KBM-7 (cell line): ENCODE measurements around the gene PLXNA4.
A peak's percentile ranks its signal among the peaks of the same experiment; 100 is the strongest.
"Not testable (repeated sequence)": the region's sequence is repeated elsewhere in the genome, so short reads cannot be mapped to it uniquely, and the experiment has no call there.

ENCODE experiments used
- DNase-seq: peaks from one replicate; pipeline ENCODE4 v3.0.0-alpha.2; 2015
- in situ Hi-C: fragments of 300-500 bp; cut with MboI; formaldehyde crosslinking; loops from 2 replicates; pipeline ENCODE4 v1.14.3; 2020; ENCODE audit warnings: low sequenced_read_pairs, low pct_unique_long_range_greater_than_20kb, mixed read lengths

Gene PLXNA4

DNA sequence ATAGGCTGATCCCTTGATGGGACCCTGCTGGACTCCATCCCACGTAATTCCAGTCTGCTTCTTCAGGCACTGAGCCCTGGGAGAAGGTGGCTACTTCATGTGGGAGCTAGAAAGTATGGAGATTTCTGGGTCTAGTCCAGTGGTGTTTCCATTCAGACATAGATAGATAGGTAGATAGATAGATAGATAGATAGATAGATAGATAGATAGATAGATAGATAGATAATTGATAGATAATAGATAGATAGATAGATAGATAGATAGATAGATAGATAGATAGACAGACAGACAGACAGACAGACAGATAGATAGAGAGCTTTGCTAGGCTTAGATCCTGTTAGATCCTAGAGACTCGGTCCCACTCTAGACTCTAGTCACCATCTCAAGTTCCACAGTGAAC, 18.5 kb upstream of the PLXNA4 start:
- DNase-seq, in situ Hi-C loops: not testable (repeated sequence)

DNA sequence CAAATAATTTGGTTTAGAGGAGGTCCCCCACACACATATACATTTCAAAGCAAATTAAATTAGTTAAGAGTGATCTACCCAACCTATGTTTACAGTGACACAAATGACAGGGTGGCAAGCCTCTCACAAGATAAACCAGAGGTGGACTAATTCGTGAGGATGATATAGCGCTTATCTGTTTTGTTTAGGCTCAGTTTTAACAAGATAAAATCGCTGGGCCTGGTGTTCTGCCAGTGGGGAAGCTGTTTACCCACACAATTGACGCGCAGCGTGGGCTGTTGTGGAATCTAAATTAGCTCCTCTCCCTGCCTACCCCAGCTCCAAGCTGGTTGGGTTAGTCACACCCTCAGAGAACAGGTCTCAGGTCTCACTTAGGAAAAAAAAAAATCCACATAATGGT, 16.7 kb upstream of the PLXNA4 start:
- no peak for DNase-seq
- in situ Hi-C loops, result no loop called here

DNA sequence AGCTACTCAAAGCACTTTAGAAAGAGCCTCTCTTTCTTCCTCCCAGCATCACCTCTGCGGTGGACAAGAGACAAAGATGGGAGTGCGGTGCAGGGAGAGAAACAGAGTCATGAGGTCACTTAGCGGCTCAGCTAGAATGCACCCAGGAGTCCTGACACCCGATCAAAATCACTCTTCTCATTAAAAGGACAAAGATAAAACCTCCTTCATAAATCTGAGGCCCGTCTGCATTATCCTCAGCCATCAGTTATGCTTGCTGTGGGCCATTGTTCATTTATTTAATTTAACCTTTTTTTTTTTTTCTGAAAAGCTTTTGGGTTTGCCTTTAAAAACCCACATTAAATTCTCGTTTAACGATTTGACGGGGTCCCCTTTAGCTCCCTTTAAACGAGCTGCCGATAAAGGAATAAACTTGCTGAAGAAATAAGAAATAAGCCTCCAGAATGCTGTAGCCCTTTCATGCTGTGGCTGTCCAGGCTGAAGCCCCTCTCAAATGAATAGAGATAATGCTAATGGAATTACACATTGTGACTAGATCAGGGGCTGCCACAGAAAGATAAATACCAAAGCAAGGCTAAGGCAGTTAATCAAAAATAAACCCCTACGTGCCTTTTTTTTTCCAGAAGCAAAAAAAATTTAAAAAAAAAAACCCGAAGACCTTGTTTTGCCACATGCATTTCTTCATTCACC, 16.1 kb upstream of the PLXNA4 start:
- DNase-seq, result no peak
- in situ Hi-C loops, result no loop called here

DNA sequence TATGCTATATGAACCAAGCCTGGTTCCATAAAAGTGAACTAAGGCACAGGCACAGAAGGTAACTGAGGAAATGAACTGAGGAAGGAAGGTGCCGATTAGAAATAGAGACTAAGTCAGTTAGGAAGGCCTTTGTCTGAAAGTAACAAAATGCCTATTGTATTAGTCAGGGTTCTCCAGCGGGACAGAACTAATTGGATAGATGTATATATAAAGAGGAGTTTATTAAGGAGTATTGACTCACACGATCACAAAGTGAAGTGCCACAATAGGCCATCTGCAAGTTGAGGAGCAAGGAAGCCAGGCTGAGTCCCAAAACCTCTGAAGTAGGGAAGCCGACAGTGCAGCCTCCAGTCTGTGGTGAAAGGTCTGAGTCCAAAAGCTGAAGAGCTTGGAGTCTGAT, 13.9 kb upstream of the PLXNA4 start:
- in situ Hi-C loops, result no loop called here
- no peak for DNase-seq

- in situ Hi-C loops, result no loop called here
- no peak for DNase-seq
Observed at GRCh38 chr7:132588596-132588995, 12.3 kb upstream of the PLXNA4 start.

- in situ Hi-C loops, result no loop called here
- no peak for DNase-seq
Observed at GRCh38 chr7:132584796-132585494, 8.7 kb upstream of the PLXNA4 start.

DNA sequence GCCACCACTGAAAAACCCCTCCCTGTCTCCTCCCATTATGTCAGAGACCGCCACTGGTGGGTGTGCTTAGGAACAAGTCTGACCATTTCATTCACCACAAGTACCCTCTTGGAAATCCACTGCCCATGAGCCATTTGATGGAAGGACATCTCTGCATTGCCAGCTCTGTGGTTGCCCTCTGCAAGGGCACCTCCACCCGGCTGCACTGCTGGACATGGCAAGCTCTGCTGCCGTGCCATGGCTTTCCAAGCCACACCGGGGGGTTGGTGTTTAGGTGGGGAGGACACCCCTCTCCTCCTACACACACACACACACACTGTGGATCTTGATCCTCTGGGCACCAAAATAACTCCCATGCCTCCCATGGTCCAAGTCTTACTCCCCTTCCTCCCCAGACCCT, 5.2 kb upstream of the PLXNA4 start:
- in situ Hi-C loops, result no loop called here

DNA sequence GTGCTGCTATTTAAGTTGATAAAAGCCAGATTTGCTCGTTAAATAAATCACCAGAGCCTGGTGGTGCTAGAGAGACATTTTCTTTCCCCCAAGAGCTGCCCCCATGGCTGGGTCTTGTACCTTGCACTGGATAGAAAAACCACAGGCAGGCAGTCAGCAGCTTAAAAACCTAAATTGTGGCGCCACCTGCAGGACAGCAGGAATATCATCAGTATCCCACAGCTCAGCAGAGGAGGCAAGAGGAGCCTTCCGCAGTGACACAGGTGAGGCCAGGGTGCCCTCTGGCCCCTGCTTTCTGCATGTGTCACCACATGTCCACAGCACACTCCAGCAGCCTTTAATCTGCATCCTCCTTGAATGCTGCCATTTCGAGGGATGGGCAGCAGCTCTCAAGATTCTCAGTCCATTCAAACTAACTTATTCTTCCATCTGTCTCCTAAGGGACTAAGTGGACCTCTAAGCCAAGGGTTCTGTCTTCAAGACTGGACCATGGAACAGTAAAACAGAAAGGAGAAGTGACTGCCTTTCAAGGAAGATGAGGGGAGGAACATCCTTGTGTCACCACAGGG, 4.5 kb upstream of the PLXNA4 start:
- peak; percentile 73 for DNase-seq
- in situ Hi-C loops, result no loop called here

More for the DNA sequence above, 5.2 kb upstream of the PLXNA4 start:
- DNase-seq, result no peak

DNA sequence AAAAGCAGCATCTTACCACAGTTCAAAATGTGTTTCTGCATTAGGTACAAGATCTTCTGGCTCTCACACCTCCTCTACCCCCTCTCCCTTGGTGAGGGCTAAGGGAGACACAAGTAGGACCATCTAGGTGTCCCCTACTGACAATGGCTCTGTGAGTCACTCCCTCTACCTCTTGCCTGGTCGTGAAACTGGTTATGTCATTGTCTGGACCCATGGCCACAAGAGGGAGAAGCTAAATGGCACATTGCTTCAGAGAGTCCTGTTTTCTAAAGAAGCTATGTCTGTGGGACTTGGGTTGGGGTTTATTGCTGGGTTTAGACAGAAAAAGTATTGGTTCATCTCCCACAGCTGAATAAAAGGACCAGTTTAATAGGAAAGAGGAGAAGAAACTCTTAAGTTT, 4.0 kb upstream of the PLXNA4 start:
- in situ Hi-C loops, result no loop called here
- DNase-seq, result no peak

GRCh38 chr7:132579260-132579899, 3.1 kb upstream of the PLXNA4 start:
- in situ Hi-C loops, result no loop called here
- DNase-seq, result no peak

- DNase-seq, result no peak
- in situ Hi-C loops, result no loop called here
Observed at GRCh38 chr7:132578826-132579225, 2.6 kb upstream of the PLXNA4 start.

DNA sequence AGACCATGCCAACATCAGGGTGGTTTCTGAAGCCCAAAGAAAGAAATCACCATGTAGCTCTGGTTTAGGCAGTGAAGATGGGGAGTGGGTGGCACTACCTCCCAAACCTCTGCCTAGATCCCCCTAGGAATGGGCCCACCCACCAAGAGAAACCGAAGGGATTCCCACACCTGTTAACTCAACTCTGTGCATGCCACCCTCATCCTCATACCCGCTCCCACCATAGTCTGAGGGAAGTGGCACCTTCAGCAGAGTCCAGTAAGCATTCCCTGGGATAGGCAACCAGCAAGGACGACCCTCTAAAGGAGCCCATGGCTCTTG, 1.7 kb upstream of the PLXNA4 start:
- no peak for DNase-seq
- in situ Hi-C loops, result no loop called here

DNA sequence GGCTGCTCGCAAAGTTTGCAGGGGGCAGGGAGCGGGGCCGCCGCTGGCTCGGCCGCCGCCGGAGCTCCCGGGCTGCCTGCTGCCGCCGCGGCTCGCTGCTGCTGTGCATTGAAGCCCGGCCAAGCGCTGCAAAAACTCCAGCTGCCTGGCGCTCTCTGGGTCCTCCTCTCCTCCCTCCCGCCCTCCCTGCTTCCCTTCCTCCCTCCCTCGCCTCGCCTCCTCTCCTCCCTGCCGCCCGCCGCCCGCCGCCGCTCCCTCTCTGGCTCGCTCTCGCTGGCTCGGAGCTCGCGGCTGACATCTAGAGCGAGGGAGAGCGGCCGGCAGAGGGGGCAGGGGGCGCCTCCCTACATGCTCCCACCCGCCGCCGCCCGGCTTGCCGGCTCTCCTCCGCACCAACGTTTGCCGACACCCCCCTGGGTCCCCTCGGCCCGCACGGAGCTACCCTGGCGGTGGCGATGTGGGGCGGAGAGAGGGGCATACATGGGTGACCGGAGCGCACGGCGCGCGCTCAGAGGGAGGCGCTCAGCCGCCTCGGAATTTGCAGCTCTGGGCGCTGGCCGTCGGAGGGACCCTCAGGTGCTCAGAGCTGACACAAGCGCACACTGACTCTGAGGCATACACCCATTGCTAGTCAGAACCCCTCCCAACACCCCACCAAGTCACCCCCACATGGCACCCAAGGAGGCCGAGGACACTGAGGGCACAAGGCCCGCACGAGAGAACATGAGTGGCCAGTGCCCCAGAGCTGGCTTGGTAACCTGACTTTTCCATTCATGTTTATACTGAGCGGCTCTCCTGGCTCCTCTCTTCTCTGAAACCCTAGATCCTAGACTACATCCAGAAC, 1.2 kb upstream of the PLXNA4 start:
- peak; percentile 48 for DNase-seq
- in situ Hi-C loops, result no loop called here

GRCh38 chr7:132576721-132577085, 433 bp upstream of the PLXNA4 start:
- in situ Hi-C loops, result no loop called here
- DNase-seq, result no peak

- DNase-seq, result peak; percentile 27
- in situ Hi-C loops, result no loop called here
Observed at GRCh38 chr7:132575419-132575981, 770 bp downstream of the PLXNA4 start.

- no peak for DNase-seq
- in situ Hi-C loops, result no loop called here
Observed at GRCh38 chr7:132574223-132574622, 2.0 kb downstream of the PLXNA4 start.

- DNase-seq, result no peak
- in situ Hi-C loops, result no loop called here
Observed at GRCh38 chr7:132573251-132573955, 2.9 kb downstream of the PLXNA4 start.

DNA sequence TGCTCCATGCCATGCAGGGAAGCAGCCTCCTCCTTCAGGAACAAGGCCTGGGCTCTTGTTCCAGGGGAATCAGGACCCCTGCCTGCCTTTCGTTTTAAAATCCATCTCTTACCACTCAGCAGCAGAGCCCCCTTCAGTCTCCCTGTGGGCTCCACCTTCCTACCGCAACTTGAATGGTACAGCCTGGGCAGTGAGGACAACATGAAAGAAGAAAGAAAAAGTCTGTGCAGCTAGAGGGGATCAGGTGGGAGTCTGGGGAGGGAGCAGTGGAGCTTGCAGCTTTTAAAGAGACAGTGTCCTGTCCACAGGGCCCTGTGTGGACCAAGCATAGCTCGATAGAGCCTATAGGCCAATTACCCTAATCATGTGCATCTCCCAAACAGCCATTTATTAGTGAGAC, 3.7 kb downstream of the PLXNA4 start:
- in situ Hi-C loops, result no loop called here
- DNase-seq, result no peak

- in situ Hi-C loops, result no loop called here
- DNase-seq, result no peak
Observed at GRCh38 chr7:132571970-132572369, 4.3 kb downstream of the PLXNA4 start.
